Measurements from ENCODE around the gene ANGEL1.

DNA sequence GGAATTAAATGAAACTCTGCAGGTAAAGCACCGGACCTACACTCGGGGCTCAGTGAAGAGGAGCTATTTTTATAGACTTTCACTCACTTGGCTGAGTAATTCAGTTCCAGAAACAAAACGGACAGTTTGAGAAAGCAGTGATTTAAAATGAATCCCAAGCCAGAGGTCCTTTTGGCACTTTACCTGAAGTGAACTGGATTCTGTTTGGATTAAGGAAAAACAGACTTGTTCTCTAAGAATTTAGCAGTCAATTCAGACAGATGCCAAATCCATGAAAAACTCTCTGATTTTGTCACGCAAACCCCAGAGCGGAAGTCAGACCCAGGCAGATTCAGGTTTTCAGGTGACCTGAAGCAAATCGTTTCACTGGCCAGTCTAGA, 56.3 kb downstream of the ANGEL1 start:
- TF ChIP-seq, protein P1, sequence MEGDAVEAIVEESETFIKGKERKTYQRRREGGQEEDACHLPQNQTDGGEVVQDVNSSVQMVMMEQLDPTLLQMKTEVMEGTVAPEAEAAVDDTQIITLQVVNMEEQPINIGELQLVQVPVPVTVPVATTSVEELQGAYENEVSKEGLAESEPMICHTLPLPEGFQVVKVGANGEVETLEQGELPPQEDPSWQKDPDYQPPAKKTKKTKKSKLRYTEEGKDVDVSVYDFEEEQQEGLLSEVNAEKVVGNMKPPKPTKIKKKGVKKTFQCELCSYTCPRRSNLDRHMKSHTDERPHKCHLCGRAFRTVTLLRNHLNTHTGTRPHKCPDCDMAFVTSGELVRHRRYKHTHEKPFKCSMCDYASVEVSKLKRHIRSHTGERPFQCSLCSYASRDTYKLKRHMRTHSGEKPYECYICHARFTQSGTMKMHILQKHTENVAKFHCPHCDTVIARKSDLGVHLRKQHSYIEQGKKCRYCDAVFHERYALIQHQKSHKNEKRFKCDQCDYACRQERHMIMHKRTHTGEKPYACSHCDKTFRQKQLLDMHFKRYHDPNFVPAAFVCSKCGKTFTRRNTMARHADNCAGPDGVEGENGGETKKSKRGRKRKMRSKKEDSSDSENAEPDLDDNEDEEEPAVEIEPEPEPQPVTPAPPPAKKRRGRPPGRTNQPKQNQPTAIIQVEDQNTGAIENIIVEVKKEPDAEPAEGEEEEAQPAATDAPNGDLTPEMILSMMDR (IDR thresholded peaks at IDR 0.05) = no peak
- TF ChIP-seq POLR2A (IDR thresholded peaks at IDR 0.05) = no peak

Measured in lower leg skin (tissue), 3 donors.